GM12878 (cell line): ENCODE data around the gene KISS1R.

Source experiments
- HDAC2 ChIP-seq: fragments of 200-600 bp; sonication (generic); IDR thresholded peaks from 2 replicates; pipeline ENCODE4 v1.6.1; 2017
- IKZF2 ChIP-seq, 2 experiments: fragments of 450-650 bp; IDR thresholded peaks; 2 replicates each; pipeline ENCODE4 v1.6.1; 2017; ENCODE audit warnings: mild to moderate bottlenecking in 2 of 2, moderate library complexity in 2 of 2
- PKNOX1 ChIP-seq: fragments of 450-650 bp; IDR thresholded peaks from 2 replicates; pipeline ENCODE4 v1.6.1; 2016; ENCODE audit warnings: mild to moderate bottlenecking
- POLR2A ChIP-seq: IDR thresholded peaks from 2 replicates; pipeline ENCODE4 v1.6.1; 2011; ENCODE audit warnings: low read depth, mild to moderate bottlenecking, low read length
- TAF1 ChIP-seq: IDR thresholded peaks from 2 replicates; pipeline ENCODE4 v1.6.1; 2011; ENCODE audit warnings: mild to moderate bottlenecking, low read depth, low read length, borderline replicate concordance
- ZNF207 ChIP-seq: fragments of 450-650 bp; IDR thresholded peaks from 2 replicates; pipeline ENCODE4 v1.6.1; 2014; ENCODE audit warnings: antibody characterized with exemption, mild to moderate bottlenecking, borderline replicate concordance
- TF ChIP-seq, protein P1 (sequence below): IDR thresholded peaks from 2 replicates; pipeline ENCODE4 v1.6.1; 2011; ENCODE audit warnings: borderline replicate concordance, low read depth, mild to moderate bottlenecking, moderate library complexity, mixed read lengths, low read length; ENCODE audit not compliant: insufficient read depth; ENCODE audit errors: extremely low read length
- TF ChIP-seq, protein P2 (sequence below): fragments of 450-650 bp; IDR thresholded peaks from 2 replicates; pipeline ENCODE4 v1.6.1; 2018; ENCODE audit warnings: mild to moderate bottlenecking, low read depth, moderate library complexity; ENCODE audit not compliant: partially characterized antibody

DNA sequence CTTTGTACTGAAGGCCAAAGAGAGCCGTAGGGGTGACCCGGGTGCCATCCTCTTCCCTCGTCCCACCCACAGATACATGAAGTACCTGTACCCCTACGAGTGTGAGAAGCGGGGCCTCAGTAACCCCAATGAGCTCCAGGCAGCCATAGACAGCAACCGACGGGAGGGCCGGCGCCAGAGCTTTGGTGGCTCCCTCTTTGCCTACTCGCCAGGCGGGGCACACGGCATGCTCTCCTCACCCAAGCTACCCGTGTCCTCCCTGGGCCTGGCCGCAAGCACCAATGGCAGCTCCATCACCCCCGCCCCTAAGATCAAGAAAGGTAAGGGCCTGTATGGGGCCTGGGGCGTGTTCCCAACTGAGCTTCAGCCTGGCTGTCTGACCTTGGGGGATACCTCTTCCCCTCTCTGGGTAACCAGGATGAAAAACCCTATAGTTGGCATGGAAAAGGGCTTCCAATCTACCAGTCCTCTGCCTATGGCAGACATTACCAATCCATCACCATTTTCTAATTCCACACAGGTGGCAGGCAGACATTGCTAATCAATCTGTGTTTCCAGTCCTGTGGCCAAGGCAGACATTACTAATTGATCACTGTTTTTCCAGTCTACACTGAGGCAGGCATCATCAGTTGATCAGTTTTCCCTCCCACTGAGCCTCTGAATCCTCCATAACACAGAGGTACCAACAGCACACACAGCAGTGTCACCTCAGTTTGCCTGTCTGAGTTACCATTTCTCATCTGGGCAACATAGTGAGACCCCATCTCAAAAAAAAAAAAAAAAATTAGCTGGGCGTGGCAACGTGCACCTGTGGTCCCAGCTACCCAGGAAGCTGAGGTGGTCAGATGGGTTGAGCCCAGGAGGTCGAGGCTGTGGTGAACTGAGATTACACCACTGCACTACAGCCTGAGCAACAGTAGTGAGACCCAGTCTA is 47.9 kb downstream of the KISS1R start:
- TF ChIP-seq ZNF207 (no peak), HDAC2 (no peak), TAF1 (no peak), POLR2A (no peak), PKNOX1 (no peak), IKZF2 (IDR thresholded peaks at IDR 0.05) (no peak)
- TF ChIP-seq, protein P1, sequence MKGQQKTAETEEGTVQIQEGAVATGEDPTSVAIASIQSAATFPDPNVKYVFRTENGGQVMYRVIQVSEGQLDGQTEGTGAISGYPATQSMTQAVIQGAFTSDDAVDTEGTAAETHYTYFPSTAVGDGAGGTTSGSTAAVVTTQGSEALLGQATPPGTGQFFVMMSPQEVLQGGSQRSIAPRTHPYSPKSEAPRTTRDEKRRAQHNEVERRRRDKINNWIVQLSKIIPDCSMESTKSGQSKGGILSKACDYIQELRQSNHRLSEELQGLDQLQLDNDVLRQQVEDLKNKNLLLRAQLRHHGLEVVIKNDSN, result no peak
- TF ChIP-seq, protein P2, sequence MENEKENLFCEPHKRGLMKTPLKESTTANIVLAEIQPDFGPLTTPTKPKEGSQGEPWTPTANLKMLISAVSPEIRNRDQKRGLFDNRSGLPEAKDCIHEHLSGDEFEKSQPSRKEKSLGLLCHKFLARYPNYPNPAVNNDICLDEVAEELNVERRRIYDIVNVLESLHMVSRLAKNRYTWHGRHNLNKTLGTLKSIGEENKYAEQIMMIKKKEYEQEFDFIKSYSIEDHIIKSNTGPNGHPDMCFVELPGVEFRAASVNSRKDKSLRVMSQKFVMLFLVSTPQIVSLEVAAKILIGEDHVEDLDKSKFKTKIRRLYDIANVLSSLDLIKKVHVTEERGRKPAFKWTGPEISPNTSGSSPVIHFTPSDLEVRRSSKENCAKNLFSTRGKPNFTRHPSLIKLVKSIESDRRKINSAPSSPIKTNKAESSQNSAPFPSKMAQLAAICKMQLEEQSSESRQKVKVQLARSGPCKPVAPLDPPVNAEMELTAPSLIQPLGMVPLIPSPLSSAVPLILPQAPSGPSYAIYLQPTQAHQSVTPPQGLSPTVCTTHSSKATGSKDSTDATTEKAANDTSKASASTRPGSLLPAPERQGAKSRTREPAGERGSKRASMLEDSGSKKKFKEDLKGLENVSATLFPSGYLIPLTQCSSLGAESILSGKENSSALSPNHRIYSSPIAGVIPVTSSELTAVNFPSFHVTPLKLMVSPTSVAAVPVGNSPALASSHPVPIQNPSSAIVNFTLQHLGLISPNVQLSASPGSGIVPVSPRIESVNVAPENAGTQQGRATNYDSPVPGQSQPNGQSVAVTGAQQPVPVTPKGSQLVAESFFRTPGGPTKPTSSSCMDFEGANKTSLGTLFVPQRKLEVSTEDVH, result no peak
